ENCODE results near the gene TRIM27.
A peak's percentile ranks its signal among the peaks of the same experiment; 100 is the strongest.
"Not testable (repeated sequence)": the region's sequence is repeated elsewhere in the genome, so short reads cannot be mapped to it uniquely, and the experiment has no call there.

TRIM27 gene
- total RNA-seq: 25.9 to 108 (median 75.1) reads per million in 17 experiments

- DNase-seq: peak; percentile 95 to 98 (median 97)
Measured at GRCh38 chr6:28923318-28924102, at the start of gene TRIM27. Gene TRIM27, minus strand, starts transcription at chr6:28923985. Its CDS starts 353 bp downstream, at chr6:28923632.

- DNase-seq: not testable (repeated sequence)
Measured at GRCh38 chr6:28970056-28970455, 46.3 kb upstream of the TRIM27 start.

- DNase-seq: no peak
Measured at GRCh38 chr6:28969129-28969528, 45.3 kb upstream of the TRIM27 start.

GRCh38 chr6:28968476-28968875, 44.7 kb upstream of the TRIM27 start:
- no peak for DNase-seq

GRCh38 chr6:28965706-28966105, 41.9 kb upstream of the TRIM27 start:
- no peak for DNase-seq

GRCh38 chr6:28960846-28961500, 37.2 kb upstream of the TRIM27 start:
- no peak for DNase-seq

- not testable (repeated sequence) for DNase-seq
Measured at GRCh38 chr6:28958561-28959243, 34.9 kb upstream of the TRIM27 start.

GRCh38 chr6:28957795-28958314, 34.1 kb upstream of the TRIM27 start:
- not testable (repeated sequence) for DNase-seq

- no peak for DNase-seq
Measured at GRCh38 chr6:28956331-28956730, 32.5 kb upstream of the TRIM27 start.

GRCh38 chr6:28953585-28954258, 29.9 kb upstream of the TRIM27 start:
- no peak for DNase-seq

GRCh38 chr6:28953039-28953584, 29.3 kb upstream of the TRIM27 start:
- peak; percentile 46 to 65 (median 61) for DNase-seq

GRCh38 chr6:28949656-28950195, 25.9 kb upstream of the TRIM27 start:
- not testable (repeated sequence) for DNase-seq

- no peak for DNase-seq
Measured at GRCh38 chr6:28948782-28949486, 25.1 kb upstream of the TRIM27 start.

GRCh38 chr6:28947831-28948270, 24.1 kb upstream of the TRIM27 start:
- DNase-seq: no peak

- DNase-seq: no peak
Measured at GRCh38 chr6:28947067-28947765, 23.4 kb upstream of the TRIM27 start.

GRCh38 chr6:28945349-28945748, 21.6 kb upstream of the TRIM27 start:
- DNase-seq: peak in 3 of 4 experiments; percentile 21 to 54 (median 35)

- DNase-seq: peak; percentile 78 to 88 (median 85)
Measured at GRCh38 chr6:28944412-28944865, 20.7 kb upstream of the TRIM27 start.

- peak; percentile 78 to 87 (median 82) for DNase-seq
Measured at GRCh38 chr6:28943557-28944411, 20.0 kb upstream of the TRIM27 start.

GRCh38 chr6:28943223-28943556, 19.4 kb upstream of the TRIM27 start:
- no peak for DNase-seq
